ENCODE data around the gene KDM6A.
"Not testable (repeated sequence)": the region's sequence is repeated elsewhere in the genome, so short reads cannot be mapped to it uniquely, and the experiment has no call there.

Gene KDM6A

GRCh38 chrX:44889824-44890223, 16.8 kb downstream of the KDM6A start:
- DNase-seq (ENCODE audit: low read depth in 2 of 2) = no peak

GRCh38 chrX:44890247-44890646, 17.3 kb downstream of the KDM6A start:
- DNase-seq (ENCODE audit: low read depth in 2 of 2) = no peak

GRCh38 chrX:44890687-44891086, 17.7 kb downstream of the KDM6A start:
- not testable (repeated sequence) for DNase-seq (ENCODE audit: low read depth in 2 of 2)

DNA sequence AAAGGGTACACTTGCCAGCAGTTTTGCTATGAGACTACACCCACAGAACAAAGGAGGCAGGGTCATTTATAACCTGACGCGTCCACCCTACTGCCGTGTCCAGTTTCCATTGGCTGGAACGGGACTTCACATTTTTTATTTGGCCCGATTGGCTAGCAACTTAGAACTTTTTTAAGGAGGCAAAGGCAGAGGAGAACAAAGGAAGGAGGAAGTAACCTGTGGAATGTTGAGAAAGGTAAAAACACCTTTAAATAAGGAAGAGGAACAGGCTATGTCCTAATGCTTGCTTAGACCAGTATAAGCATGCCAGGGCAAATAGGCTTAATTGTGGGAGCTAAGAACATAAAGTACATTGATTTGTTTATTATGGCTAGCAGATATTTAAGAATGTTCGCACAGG, 18.7 kb downstream of the KDM6A start:
- DNase-seq (ENCODE audit: low read depth in 2 of 2) = no peak

- DNase-seq (ENCODE audit: low read depth in 2 of 2) = no peak
Measured at GRCh38 chrX:44896876-44897186, 23.8 kb downstream of the KDM6A start.

- no peak for DNase-seq (ENCODE audit: low read depth in 2 of 2)
Measured at GRCh38 chrX:44897539-44897938, 24.6 kb downstream of the KDM6A start.

- no peak for DNase-seq (ENCODE audit: low read depth in 2 of 2)
Measured at GRCh38 chrX:44898411-44899221, 25.6 kb downstream of the KDM6A start.

- DNase-seq (ENCODE audit: low read depth in 2 of 2) = no peak
Measured at GRCh38 chrX:44899946-44900345, 27.0 kb downstream of the KDM6A start.

- DNase-seq (ENCODE audit: low read depth in 2 of 2) = no peak
Measured at GRCh38 chrX:44903107-44903506, 30.1 kb downstream of the KDM6A start.

DNA sequence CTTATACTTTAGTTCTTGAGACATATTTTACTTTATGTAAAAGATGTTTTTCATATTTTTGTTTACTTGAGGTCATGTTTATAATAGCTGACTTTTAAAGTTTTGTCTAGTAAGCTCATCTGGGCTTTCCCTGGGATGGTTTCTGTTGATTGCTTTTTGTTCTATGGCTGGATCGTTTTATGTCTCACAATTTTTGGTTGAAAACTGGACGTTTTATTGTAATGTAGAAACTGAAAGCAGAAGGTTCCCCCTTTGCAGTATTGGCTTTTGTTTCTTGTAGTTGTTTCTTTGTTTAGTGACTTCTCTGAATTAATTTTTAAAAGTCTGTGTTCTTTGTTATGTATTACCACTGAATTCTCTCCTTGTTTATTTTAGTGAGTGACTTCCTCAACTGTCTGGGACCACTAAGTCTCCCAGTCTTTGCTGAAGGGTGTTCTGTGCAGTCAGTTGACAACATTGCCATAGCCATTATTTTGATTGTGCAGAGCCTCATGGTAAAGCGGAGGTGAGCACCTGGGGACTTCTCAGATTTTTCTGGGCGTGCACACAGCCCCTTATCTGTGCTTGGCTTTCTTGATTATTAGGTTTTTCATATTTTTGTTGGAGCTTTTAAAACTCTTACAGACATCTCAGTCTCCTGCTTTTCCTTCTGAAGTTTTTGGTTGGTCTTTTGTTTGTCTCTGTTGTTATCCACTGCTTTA, 31.0 kb downstream of the KDM6A start:
- DNase-seq (ENCODE audit: low read depth in 2 of 2) = no peak

DNA sequence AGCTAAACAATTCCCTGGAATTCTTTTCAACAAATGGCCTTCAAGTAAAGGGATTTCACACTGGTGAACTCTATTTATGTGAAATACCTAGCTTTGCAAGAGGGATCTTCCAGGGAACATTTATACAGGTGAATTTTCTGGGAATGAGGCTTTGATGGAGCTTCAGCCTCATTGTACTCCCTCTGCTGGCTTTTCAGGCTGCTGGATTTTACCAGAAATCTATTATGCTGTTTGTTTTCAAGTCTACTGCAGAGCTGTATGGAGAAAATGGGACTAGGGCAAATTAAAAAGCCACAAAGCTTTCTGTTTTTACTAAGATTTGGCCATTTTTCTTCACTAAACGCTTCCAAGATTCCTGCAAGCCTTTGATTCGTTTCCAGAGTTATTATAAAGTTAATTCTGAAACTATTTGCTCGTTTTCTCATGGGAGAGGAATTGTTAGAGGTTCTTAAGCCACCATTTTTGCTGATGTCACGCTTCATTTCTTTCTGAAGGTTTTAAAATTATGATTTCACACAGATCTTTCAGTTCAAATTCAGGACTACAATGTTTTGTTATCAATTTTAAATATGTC, 31.6 kb downstream of the KDM6A start:
- DNase-seq (ENCODE audit: low read depth in 2 of 2) = no peak

DNA sequence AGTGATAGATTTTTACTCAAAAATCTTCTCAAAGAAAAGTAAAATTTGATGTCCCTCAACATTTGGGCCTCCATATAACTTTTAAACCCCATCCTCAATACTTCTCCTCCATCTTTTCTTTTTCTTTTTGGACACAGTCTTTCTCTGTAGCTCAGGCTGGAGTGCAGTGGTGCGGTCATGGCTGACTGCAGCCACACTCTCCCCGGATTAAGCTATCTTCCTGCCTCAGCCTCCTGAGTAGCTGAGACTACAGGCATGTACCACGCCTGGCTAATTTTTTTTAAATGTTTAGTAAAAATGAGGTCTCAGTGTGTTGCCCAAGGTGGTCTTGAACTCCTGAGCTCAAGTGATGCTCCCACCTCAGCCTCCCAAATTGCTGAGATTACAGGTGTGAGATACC, 33.1 kb downstream of the KDM6A start:
- no peak for DNase-seq (ENCODE audit: low read depth in 2 of 2)

- no peak for DNase-seq (ENCODE audit: low read depth in 2 of 2)
Measured at GRCh38 chrX:44906542-44906941, 33.6 kb downstream of the KDM6A start.

- DNase-seq (ENCODE audit: low read depth in 2 of 2) = no peak
Measured at GRCh38 chrX:44908153-44908552, 35.2 kb downstream of the KDM6A start.

DNA sequence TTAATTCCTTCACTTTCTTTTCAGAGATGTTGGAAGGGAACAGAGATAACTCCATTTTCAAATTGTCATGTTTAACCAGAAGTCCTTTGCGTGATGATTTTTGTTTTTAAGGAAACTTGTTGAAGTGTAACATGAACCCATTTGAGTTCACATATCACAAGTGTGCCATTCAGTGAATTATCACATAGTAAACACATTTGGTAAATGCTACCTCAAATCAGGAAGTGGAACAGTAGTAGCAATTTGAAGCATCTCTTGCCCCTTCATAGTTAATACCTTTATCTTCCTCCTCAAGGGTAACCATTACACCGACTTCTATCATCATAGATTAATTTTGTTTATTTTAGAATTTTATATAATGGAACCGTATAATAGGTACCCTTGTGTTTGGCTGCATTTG, 35.8 kb downstream of the KDM6A start:
- DNase-seq (ENCODE audit: low read depth in 2 of 2) = no peak

DNA sequence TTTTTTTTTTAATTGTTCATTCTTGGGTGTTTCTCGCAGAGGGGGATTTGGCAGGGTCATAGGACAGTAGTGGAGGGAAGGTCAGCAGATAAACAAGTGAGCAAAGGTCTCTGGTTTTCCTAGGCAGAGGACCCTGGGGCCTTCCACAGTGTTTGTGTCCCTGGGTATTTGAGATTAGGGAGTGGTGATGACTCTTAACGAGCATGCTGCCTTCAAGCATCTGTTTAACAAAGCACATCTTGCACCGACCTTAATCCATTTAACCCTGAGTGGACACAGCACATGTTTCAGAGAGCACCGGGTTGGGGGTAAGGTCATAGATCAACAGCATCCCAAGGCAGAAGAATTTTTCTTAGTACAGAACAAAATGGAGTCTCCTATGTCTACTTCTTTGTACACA, 37.5 kb downstream of the KDM6A start:
- DNase-seq (ENCODE audit: low read depth in 2 of 2) = not testable (repeated sequence)

- not testable (repeated sequence) for DNase-seq (ENCODE audit: low read depth in 2 of 2)
Measured at GRCh38 chrX:44911074-44911600, 38.1 kb downstream of the KDM6A start.

- DNase-seq (ENCODE audit: low read depth in 2 of 2) = no peak
Measured at GRCh38 chrX:44913656-44914531, 40.9 kb downstream of the KDM6A start.

- no peak for DNase-seq (ENCODE audit: low read depth in 2 of 2)
Measured at GRCh38 chrX:44914532-44915198, 41.7 kb downstream of the KDM6A start.

DNA sequence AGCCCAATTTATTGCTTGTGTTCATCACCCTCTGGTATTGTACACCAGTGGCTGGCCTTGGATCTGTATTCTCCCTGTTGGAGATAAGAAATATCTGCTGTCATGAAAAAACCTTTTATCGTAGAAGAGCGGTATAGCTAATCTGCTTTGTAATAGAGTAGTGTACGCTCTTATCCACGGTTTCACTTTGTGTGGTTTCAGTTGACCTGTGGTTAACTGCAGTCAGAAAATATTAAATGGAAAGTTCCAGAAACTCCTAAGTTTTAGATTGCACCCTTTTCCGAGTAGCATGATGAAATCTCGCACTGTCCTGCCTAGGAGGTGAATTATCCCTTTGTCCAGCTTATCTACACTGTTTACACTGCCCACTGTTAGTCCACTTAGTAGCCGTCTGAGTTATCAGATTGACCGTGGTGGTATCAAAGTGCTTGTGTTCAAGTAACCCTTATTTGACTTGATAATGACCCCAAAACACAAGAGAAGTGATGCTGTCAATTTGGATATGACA, 42.4 kb downstream of the KDM6A start:
- no peak for DNase-seq (ENCODE audit: low read depth in 2 of 2)

GRCh38 chrX:44918722-44919121, 45.7 kb downstream of the KDM6A start:
- no peak for DNase-seq (ENCODE audit: low read depth in 2 of 2)

Data from stimulated activated CD4-positive, alpha-beta T cell treated with anti-CD3 and anti-CD28 coated beads, Interleukin-1b, Interleukin-23, amount 100 ng/mL, for 4 hours (primary cell).